ENCODE results near the gene SDHAF4. TPM values are rescaled to one million over a fixed set of nuclear protein-coding genes. Genes with fewer than 3 reads are reported as not detected.

The SDHAF4 gene
- total RNA-seq = 2.7 and 5.7 TPM in 2 replicates

GRCh38 chr6:70566751-70567382 lies at the start of gene SDHAF4:
SDHAF4 (plus strand) TSS chr6:70566930; CDS start chr6:70566941, 11 bp downstream.

Other genes with a start within 250 kb of the SDHAF4 start
- gene FAM135A, start 153.4 kb upstream of the SDHAF4 start, total RNA-seq = 4.9 and 6.6 TPM in 2 replicates
- 13.6 and 15.1 TPM in 2 replicates for gene SMAP1, start 101.0 kb downstream of the SDHAF4 start, total RNA-seq

All from bronchial smooth muscle cell (primary cell).